ENCODE measurements around the gene ZBTB42.
"Not testable (repeated sequence)": the region's sequence is repeated elsewhere in the genome, so short reads cannot be mapped to it uniquely, and the experiment has no call there.

ZBTB42 gene

DNA sequence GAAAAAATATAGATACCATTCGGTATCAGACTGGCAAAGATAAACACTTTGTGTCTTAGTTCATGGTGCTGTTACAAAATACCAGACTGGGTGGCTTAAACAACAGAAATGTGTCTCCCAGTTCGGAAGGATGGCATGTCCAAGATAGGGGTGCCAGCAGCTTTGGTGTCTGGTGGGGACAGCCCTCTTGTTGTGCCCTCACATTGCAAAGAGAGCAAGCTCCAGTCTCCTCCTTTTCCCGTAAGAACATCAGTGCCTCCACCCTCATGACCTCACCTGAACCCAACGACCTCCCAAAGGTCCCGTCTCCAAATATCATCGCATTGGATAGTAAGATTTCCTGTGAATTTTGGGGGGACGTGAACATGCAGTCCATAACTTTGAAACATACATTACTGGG, 12.4 kb downstream of the ZBTB42 start:
- no peak for DNase-seq

DNA sequence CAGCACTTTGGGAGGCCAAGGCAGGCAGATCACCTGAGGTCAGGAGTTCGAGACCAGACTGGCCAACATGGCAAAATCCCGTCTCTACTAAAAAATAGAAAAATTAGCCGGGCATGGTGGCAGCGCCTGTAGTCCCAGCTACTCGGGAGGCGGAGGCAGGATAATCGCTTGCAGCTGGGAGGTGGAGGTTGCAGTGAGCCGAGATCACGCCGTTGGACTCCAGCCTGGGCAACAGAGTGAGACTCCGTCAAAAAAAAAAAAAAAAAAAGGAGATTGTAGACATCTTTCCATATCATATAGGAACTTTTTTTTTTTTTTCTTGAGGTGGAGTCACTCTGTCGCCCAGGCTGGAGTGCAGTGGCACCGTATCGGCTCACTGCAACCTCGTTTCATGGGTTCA, 13.8 kb downstream of the ZBTB42 start:
- DNase-seq: not testable (repeated sequence)

DNA sequence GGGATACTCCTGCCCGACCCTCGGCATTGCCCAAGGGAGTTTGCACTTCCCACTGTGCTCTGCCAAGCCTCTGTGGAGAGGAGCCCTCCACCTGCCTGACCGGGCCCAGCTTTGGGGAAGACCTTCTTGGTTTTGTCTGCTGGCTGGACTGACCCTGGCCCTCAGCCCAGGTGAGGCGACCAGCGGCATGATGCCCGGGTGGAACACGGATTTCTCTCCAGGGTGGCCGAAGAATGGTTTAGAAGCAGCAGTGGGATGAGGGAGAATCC, 15.6 kb downstream of the ZBTB42 start:
- no peak for DNase-seq

DNA sequence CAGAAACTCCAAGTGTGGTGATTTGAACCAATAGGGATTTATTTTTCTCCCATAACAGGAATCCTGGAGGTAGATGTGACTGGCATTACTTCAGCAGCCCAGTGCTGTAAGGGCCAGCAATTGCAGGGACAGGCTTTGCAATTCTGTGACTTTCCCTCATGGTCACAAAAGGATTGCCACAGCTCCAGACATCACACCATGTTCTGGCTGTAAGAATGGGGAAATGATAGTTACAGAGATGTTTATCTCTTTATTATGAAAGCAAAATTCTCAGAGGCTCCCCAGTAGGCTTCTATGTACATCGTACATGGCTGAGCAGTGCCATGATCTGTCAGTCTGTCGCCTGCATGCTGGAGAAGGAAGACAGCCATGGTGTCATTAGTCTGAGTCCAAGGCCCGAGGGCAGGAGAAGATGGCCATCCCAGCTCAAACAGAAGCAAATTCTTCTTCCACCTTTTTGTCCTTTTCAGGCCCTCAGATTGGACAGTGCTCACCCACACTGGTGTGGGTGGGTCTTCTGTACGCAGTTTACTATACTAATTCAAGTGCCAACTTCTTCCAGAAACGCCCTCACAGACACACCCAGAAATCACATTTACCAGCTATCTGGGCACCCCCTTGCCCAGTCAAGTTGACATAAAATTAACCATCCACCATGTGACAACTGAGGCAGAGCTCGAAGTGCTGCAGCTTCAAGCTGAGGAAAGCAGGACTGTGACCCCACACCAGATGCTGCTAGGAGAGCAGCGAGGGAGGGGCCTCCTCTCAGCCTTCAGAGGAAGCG, 17.2 kb downstream of the ZBTB42 start:
- DNase-seq: no peak

DNA sequence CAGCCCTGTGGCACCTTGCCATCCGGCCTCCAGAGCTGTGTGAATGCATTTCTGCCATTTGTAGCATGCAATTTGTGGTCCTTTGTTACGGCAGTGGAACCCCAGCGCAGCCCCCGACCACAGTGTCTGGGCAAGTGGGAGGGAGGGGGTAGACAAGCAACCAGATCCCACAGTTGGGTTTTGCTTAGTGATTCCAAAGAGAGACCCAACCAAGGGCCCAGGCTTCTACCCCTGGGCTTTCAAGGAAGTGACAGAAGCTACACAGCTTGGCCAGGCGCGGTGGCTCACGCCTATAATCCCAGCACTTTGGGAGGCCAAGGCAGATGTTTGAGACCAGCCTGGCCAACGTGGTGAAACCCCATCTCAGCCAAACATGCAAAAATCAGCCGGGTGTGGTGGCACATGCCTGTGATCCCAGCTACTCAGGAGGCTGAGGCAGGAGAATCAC, 17.8 kb downstream of the ZBTB42 start:
- no peak for DNase-seq

DNA sequence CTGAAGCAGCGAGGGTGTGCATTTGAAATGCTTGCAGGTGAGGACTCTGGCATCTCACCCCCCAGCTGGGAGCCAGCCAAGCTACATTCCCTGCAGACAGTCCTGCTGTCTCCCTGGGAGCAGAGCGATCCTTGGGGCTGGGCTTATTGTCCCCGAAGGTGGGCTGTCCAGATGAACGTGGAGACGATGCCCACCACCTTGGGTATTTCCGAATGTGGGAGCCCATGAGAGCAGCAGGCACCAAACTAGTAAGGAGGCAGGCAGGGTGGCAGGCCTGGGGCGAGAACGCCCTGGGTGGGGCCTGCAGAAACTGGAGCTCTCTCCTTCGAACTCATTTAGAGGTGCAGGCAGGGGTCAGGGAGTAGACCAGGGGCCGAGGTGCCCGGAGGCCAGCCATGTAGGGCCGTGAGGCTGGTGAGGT, 18.5 kb downstream of the ZBTB42 start:
- no peak for DNase-seq

DNA sequence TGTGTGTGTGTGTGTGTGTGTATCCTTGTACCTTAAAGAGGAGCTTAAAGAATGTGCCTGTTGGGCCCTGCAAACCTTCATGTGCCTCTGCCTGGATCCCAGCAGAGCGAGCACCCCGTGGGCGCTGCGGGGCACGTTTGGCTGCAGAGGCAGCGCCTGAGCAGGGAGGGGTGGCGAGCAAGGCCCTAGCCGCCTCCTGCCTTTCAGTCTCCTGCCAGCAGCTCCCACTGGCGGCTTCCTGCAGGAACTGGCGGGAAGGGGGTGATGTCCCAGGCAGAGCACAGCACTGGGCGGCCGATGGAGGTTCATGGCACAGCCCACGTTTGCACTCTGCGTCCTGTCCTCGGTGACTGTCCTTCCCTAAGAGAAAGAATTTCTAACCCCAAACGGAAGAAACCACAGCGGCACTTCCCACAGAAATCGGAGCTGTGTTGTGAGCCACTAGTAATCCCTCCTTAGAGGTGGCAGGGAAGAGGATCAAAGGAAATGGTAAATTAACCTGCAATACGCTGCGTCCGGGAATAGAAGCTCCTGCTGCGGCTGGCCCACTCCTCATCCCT, 19.8 kb downstream of the ZBTB42 start:
- DNase-seq: no peak

DNA sequence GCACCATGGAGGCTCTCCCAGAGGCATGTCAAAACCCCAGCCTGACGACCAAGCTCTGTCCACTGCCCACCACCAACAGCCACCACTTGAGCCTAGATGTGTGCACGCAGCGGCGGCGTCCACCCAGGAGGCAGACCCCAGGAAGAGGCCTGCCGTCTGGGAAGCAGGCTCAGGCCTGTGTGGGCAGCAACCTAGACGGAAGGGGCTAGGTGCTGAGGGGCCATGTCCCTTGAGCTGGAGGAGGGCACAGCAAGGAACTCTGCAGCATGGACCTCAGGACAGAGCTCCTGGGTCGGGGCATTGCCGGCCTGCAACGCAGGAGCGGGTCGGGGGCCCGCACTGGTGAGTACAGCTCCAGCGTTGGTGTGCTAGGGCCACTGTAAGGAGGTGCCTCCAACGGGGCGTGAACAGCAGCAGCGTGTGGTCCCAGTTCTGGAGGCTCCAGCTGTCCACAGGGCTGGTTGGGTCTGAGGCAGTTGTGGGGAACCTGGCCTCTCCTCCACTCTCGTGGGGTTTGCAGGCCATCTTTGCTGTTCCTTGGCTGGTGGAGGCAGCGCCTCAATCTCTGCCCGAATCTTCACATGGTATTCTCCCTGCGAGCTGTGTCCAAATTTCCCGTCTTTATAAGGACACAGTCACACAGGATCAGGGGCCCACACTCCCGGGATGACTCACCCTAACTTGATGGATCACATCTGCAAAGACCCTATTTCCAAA, 20.5 kb downstream of the ZBTB42 start:
- DNase-seq: no peak

DNA sequence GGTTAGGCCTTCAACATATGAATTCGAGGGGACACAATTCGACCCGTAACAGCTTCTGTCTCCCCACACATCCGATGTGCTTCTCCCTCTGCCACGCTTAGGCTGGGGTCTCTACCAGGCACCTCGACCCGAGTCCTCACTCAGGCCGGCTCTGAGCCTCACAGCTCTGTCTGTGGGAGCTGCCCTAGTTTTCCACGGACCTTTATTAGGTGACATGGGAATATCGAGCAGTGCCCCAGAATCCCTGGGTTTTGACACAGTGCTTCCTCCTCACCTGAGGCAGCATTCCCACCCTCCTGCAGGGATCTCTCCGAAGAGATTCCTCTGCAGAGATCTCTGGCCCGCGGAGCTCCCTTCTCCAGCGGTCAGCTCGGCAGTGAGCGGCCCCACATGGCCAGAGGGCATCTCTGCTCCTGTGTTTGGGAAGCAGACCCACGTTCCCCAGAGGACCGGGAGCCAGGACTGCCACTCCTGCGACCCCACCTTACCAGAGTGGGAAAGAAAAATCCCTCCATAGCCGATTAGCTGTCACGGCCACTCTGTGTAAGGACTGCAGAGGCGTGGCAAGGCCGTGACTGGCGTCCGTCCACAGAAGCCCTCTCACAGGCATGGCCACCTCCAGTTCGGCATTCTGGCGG, 21.2 kb downstream of the ZBTB42 start:
- DNase-seq: no peak

DNA sequence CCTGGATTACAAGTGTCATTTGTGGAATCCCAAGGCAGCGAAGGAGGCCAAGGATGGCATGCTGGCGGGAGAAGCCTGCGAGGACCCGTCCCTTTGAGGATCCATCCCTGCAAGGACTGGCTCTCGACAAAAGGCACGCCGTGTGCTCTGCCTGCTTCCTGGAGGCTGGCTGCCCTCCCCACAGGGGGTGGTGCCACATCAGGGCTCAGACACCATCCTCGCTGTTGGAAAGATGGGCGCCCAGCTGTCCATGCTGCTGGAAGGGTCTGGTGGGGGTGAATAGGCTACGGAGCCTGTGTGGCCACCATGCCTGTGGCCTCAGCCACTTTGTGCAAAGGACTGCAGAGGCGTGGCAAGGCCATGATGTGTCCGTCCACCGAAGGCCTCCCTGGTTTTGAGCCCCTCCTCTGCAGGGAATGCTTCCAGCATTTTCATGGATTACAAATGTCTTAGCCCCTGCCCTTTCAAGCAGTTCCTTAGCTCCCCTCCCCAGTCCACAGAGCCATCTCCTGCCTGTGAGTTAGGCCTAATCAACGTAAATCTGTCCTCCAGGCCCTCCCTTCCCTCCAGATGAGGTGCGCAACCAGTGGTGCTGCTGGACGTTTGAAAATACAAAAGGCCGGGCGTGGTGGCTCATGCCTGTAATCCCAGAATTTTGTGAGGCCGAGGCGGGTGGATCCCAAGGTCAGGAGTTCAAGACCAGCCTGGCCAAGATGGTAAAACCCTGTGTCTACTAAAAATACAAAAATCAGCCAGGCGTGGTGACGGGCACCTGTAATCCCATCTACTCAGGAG, 22.1 kb downstream of the ZBTB42 start:
- DNase-seq: no peak

DNA sequence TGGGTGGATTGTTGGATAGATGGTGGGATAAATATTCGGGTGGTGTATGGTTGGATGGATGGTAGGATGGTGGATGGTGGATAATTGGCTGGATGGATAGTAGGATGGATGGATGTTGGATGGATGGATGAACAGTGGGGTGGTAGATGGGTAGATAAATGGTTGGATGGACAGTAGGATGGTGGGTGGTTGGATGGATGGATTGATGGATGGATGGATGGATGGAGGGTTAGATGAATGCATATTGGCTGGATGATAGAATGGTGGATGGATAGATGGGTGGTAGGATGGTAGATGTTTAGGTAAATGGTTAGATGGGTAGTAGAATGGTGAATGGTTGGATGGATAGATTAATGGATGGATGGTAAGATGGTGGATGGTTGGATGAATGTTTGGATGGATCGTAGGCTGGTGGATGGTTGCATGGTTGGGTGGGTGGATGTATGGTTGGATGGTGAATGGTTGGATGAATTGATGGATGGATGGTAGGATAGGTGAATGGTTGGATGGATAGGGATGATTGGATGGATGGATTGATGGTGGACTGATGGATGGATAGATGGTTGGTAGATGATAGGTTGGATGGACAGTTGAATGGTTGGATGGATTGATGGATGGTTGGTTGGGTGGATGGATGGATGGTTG, 23.6 kb downstream of the ZBTB42 start:
- DNase-seq: no peak

DNA sequence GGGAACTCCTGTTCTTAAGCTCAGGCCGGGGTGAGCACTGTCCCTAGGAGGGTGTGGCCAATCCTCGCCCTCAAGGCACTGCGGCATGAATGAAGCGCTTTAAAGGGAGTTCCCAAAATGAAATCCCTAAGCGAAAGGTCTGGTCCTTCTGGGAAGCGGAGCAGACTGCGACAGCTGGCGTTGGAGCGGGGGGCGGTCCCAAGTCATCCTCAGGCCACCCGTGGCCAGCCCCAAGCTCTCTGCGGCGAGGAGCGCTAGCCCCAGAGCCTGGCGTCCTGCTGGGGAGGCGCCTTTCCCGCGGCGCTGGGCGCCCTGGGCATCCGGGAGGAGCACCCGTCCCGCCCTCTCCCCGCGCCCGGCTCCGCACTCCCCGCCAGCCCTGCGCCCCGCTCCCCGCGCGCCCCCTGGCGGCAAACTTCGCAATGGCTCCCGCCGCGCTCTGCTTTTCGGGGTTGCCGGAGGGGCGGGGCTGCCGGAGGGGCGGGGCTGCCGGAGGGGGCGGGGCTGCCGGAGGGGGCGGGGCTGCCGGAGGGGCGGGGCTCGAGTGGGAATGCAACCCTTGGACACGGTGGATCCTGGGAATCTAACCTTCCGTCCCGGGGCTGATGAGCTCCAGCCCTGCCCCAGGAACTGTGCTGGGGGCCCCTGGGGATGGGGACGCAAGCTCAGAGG, 25.4 kb downstream of the ZBTB42 start:
- peak; percentile 96 for DNase-seq

DNA sequence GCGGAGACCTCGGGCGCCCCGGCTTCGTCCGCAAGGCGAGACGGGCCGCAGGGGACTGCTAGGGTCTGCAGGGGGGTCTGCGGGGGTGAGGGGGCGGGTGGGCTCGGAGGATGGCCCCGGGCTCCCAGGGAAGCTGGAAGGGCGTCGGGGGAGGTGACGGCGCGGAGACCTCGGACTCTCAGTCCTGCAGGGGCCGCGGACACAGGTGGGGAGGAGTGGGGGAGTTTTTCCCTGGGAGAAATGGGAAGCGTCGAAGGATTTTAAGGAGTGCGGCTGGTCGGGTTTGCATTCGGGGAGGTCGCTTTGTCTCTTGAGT, 25.9 kb downstream of the ZBTB42 start:
- DNase-seq: no peak

DNA sequence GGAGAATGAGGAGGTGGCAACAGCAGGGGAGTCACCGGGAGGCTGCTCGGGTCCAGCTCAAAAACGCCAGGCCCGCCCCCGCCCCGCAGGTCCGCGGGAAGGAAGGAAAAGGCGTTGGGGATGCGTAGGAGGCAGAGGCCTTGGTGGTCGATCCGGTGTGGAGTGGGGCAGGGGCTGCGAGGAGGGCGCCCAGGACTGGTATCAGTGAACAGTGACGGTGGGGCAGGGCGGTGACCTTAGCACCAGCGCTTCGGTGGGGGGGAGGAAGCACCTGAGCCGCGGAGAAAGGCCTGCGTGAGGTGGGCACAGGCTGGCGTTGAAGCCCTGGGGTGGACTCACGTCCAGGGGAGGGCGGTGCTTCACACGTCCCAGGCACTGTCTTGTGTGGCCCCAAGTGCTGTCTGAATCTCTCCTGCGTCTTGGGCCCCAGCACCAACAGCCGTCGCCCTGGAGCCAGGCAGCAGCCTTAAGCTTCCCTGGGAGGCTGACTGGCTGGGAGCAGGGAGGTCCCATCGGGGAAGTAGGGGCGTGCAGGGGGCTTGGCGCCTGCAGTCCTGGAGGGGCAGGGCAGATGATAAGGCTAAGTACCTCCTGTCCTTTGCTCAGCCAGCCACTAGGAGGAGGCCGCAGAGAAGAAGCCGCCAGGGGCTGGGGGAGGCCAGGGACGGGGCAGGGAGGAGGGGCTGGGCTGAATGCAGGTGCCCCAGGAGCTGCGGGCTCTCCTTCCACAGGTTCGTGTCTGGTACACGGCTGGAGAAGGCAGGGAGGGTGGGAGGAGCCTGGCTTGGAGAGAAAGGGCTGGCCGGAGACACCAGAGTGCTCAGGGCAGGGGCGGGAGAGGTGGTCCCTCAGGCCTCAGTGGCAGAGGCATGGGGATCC, 26.5 kb downstream of the ZBTB42 start:
- peak; percentile 47 for DNase-seq

DNA sequence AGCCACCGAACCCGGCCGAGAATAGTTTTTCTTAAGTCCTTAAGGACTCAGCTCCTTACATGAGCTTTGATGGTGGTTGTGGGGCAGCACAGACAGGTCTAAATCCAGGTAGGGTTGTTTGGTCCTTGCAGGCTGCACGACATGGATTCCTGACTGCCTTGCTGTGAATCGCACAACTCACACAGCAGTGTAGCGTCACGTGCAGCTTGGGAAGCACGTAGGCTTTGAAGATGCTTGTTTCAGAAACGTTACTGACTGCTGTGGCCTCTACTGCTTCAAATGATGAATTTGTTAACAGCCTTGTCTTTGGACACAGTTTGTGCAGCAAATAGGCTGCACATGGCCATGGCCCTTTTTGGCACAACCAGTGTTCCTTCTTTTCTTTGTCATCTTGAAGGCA, 29.9 kb downstream of the ZBTB42 start:
- no peak for DNase-seq

DNA sequence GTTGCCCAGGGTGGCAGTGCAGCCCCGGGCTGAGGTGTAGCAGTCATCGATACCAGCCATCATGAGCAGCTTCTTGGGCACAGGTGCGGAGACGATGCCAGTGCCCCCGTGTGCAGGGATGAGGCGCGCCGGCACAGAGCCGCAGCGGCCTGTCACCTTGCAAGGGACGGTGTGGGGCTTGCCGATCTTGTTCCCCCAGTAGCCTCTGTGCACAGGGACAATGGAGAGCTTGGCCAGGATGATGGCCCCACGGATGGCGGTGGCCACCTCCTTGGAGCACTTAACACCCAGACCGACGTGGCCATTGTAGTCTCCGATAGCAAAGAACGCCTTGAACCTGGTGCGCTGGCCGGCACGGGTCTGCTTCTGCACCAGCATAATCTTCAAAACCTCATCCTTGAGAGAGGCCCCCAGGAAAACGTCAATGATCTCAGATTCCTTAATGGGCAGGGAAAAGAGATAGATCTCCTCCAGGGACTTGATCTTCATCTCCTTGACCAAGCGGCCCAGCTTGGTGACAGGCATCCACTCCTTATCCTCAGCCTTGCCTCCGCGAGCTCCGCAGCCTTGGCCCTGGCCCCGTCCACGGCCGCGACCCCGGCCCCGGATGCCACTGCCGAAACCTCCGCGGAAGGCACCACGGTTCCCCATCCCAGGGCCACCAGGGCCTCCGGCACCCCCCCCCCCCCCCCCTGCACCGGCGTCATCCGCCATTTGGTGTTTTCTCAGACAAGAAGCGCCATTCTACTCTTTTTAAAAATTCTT, 35.5 kb downstream of the ZBTB42 start:
- DNase-seq: not testable (repeated sequence)

DNA sequence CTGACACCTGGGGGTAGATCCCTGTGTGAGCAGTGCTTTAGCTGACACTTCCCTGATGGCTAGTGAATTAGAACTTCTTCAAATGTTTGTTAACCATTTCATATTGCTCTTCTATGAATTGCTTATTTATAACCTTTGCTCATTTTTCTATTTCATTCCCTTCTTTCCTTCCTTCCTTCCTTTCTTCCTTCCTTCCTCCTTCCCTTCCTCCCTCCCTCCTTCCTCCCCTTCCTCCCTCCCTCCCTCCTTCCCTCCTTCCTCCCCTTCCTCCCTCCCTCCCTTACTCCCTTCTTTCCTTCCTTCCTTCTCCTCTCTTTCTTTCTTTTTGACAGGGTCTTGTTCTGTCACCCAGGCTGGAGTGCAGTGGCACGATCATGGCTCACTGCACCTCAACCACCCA, 40.8 kb downstream of the ZBTB42 start:
- no peak for DNase-seq

DNA sequence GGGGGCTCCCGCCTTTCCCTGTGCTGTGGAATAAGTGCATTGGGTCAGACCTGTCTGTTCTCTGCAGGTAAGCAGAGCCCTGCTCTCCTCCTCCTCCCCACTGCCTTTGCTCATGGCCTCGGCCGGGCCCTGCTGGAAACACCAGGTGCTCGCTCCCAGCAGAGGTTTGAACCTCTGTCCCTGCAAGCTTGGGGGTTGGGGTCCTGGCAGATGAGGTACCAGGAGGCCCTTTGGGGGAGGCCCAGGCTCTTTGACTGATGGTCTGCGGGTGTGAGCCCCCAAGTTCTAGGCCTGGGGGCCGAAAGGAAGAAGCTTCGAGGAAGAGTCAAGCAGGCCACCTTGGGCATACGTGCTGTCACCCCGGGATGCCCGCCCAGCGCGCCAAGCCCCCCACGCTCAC, 42.1 kb downstream of the ZBTB42 start:
- DNase-seq: no peak

DNA sequence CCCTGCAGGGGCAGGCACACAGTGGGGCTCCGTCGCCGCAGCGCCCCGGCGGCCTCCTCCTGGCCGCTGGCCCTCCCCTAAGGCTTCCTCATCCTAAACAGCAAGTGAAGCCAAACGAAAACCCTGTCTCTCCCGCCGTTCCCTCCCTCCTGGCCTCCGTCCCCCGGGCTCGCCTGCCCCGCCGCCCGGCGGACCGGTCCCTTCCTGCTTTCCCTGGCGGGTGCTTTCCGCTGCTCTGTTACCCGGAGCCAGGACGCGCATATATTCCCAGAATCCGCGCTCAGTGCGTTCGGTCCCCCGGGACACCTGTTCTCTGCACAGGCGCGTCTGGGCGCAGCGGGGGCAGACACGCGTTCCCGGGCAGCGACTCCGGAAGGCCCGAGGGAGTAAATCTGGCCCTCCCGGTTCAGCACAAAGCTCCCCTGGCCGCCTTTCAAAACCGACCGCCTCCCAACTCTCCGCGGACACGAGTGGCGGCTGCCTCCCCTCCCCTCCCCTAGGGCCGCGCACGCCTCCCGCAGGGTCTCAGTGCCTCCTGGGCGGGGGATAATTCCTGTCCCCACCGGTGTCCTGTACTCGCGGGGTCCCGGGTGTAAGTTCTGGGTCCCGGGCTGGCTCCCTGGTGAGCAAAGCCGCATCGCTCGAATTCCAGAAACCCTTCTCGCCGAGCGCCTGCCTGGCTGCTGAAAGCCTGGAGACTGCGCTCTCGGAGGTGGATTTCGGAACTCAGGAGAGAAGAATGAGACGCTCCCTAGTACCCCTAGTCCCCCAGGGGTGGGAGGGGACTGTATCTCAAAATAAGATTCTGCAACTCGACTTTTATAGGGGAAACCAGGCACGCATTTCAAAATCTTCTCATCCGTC, 42.8 kb downstream of the ZBTB42 start:
- DNase-seq: no peak
